HCT116 (cell line): ENCODE results near the gene ERBB3. TPM values are rescaled to one million over a fixed set of nuclear protein-coding genes. Genes with fewer than 3 reads are reported as not detected.
A peak's percentile ranks its signal among the peaks of the same experiment; 100 is the strongest.

Source experiments
- ATAC-seq: fragments of 200-7000 bp; cut with Tn5 transposase; 2 replicates; pipeline ENCODE4 v1.9.1; 2020; ENCODE audit warnings: mild to moderate bottlenecking, moderate library complexity
- BruUV-seq: library from RNA; stranded (reverse); fragments of 400-500 nt; replicated peaks from 2 replicates; lab custom pipeline; 2021; lab: Mats Ljungman, UMichigan
- CTCF ChIA-PET: fragments of 300-600 bp; sonication (Branson Sonifier 250); formaldehyde crosslinking; loops from one replicate; lab custom pipeline; 2021; ENCODE audit warnings: antibody characterized with exemption; lab: Charles Lee
- POLR2A ChIA-PET: fragments of 300-600, 350-600 bp; sonication (Branson Sonifier 250); formaldehyde crosslinking; loops from one replicate; lab custom pipeline; 2021; ENCODE audit warnings: antibody characterized with exemption; lab: Charles Lee
- RAD21 ChIA-PET, 2 experiments: fragments of 300-600 bp; sonication (Branson Sonifier 250); formaldehyde crosslinking; loops; one replicate each; lab custom pipeline; 2023; ENCODE audit warnings: low total read pairs in 2 of 2; ENCODE audit not compliant: uncharacterized antibody in 2 of 2, unreplicated experiment in 2 of 2, low non-redundant PET in 1 of 2; lab: Charles Lee
- DNase-seq: peaks from one replicate; pipeline ENCODE4 v3.0.0-alpha.2; 2010; ENCODE audit warnings: low read depth, low spot score
- H2AFZ ChIP-seq: fragments of 200-600 bp; shearing (Covaris generic), sonication (generic); 2 replicates; pipeline ENCODE4 v1.6.1; 2017; ENCODE audit warnings: low read depth, mixed run types, mixed read lengths, antibody characterized with exemption, low read length; ENCODE audit not compliant: poor library complexity, severe bottlenecking
- H3K27ac ChIP-seq: 2 replicates; pipeline ENCODE4 v1.5.1; 2012; ENCODE audit warnings: low read depth, low read length
- H3K27me3 ChIP-seq: fragments of 200-600 bp; sonication (generic); 2 replicates; pipeline ENCODE4 v1.6.1; 2016; ENCODE audit warnings: mixed run types, low read length, mixed read lengths; ENCODE audit not compliant: insufficient read depth
- H3K36me3 ChIP-seq, 2 experiments: fragments of 200-500 bp in 1 of 2; fragments of 200-600 bp in 1 of 2; sonication (Bioruptor generic) in 1 of 2; sonication (generic) in 1 of 2; 2 replicates each; pipeline versions ENCODE4 v1.5.1 to v1.6.1; 2014 to 2016; ENCODE audit warnings: low read length in 2 of 2, inconsistent platforms in 1 of 2, mixed read lengths in 1 of 2, mixed run types in 1 of 2; ENCODE audit not compliant: insufficient read depth in 2 of 2, control insufficient read depth in 1 of 2
- H3K4me1 ChIP-seq, 2 experiments: fragments of 200-600 bp in 1 of 2; sonication (generic) in 1 of 2; 2 replicates each; pipeline versions ENCODE4 v1.5.1 to v1.6.1; 2012 to 2017; ENCODE audit warnings: low read length in 2 of 2, inconsistent platforms in 1 of 2, mild to moderate bottlenecking in 1 of 2, mixed read lengths in 1 of 2, mixed run types in 1 of 2, moderate library complexity in 1 of 2; ENCODE audit not compliant: insufficient read depth in 2 of 2, control insufficient read depth in 1 of 2
- H3K4me2 ChIP-seq: fragments of 200-600 bp; sonication (generic); 2 replicates; pipeline ENCODE4 v1.6.1; 2017; ENCODE audit warnings: mixed run types, low read length, mixed read lengths
- H3K4me3 ChIP-seq, 2 experiments: fragments of 200-600 bp in 1 of 2; sonication (generic) in 1 of 2; replicated peaks in 1 of 2; 2 replicates each; pipeline ENCODE4 v1.5.1; 2011 to 2016; ENCODE audit warnings: low read length in 2 of 2, control low read depth in 1 of 2, low read depth in 1 of 2, mild to moderate bottlenecking in 1 of 2, mixed read lengths in 1 of 2, mixed run types in 1 of 2
- H3K79me2 ChIP-seq: fragments of 200-600 bp; sonication (generic); 2 replicates; pipeline ENCODE4 v1.6.1; 2017; ENCODE audit warnings: mild to moderate bottlenecking, mixed run types, low read length, moderate library complexity, mixed read lengths; ENCODE audit not compliant: insufficient read depth
- H3K9ac ChIP-seq: fragments of 200-600 bp; sonication (generic); 2 replicates; pipeline ENCODE4 v1.6.1; 2016; ENCODE audit warnings: low read length, mixed read lengths
- H3K9me2 ChIP-seq: fragments of 200-600 bp; sonication (generic), shearing (Covaris generic); 2 replicates; pipeline ENCODE4 v1.6.1; 2017; ENCODE audit warnings: mixed run types, mild to moderate bottlenecking, moderate library complexity; ENCODE audit not compliant: insufficient read depth
- H3K9me3 ChIP-seq, 2 experiments: fragments of 200-500 bp in 1 of 2; fragments of 200-600 bp in 1 of 2; sonication (Bioruptor generic) in 1 of 2; sonication (generic) in 1 of 2; 2 replicates each; pipeline ENCODE4 v1.6.1; 2014 to 2017; ENCODE audit warnings: low read length in 2 of 2, mixed read lengths in 2 of 2, inconsistent platforms in 1 of 2, low read depth in 1 of 2, mild to moderate bottlenecking in 1 of 2, mixed run types in 1 of 2, moderate library complexity in 1 of 2; ENCODE audit not compliant: control insufficient read depth in 1 of 2, insufficient read depth in 1 of 2
- H4K20me1 ChIP-seq: fragments of 200-600 bp; sonication (generic), shearing (Covaris generic); 2 replicates; pipeline ENCODE4 v1.6.1; 2017; ENCODE audit warnings: mixed run types, mild to moderate bottlenecking, moderate library complexity; ENCODE audit not compliant: insufficient read depth
- CEBPB ChIP-seq: IDR thresholded peaks from 2 replicates; pipeline ENCODE4 v1.6.1; 2012; ENCODE audit warnings: low read depth
- CTCF ChIP-seq, 3 experiments: fragments of 200-600 bp in 1 of 3; sonication (generic) in 1 of 3; IDR thresholded peaks in 2 of 3; conservative IDR thresholded peaks in 1 of 3; 2 replicates each; pipeline ENCODE4 v1.5.1; 2012 to 2017; ENCODE audit warnings: low read depth in 2 of 3, low read length in 2 of 3, antibody characterized with exemption in 1 of 3, borderline replicate concordance in 1 of 3, control low read depth in 1 of 3, mild to moderate bottlenecking in 1 of 3, mixed read lengths in 1 of 3, mixed run types in 1 of 3, moderate library complexity in 1 of 3; ENCODE audit not compliant: insufficient read depth in 1 of 3
- EGR1 ChIP-seq: IDR thresholded peaks from 2 replicates; pipeline ENCODE4 v1.6.1; 2012; ENCODE audit warnings: low read depth
- ELF1 ChIP-seq: IDR thresholded peaks from 2 replicates; pipeline ENCODE4 v1.6.1; 2012; ENCODE audit warnings: low read depth, borderline replicate concordance
- JUND ChIP-seq: IDR thresholded peaks from 2 replicates; pipeline ENCODE4 v1.6.1; 2012
- POLR2A ChIP-seq: IDR thresholded peaks from 2 replicates; pipeline ENCODE4 v1.7.0; 2011; ENCODE audit warnings: borderline replicate concordance; ENCODE audit not compliant: insufficient read depth, insufficient read length; ENCODE audit errors: extremely low read depth
- POLR2AphosphoS5 ChIP-seq: IDR thresholded peaks from 2 replicates; pipeline ENCODE4 v1.6.1; 2011; ENCODE audit warnings: mild to moderate bottlenecking, low read depth, low read length, moderate library complexity
- SIN3A ChIP-seq: IDR thresholded peaks from 2 replicates; pipeline ENCODE4 v1.6.1; 2012; ENCODE audit warnings: low read depth
- SP1 ChIP-seq: IDR thresholded peaks from 2 replicates; pipeline ENCODE4 v1.6.1; 2012; ENCODE audit warnings: low read depth
- YY1 ChIP-seq: IDR thresholded peaks from 2 replicates; pipeline ENCODE4 v1.6.1; 2011; ENCODE audit warnings: low read length, low read depth, moderate library complexity, mild to moderate bottlenecking; ENCODE audit not compliant: insufficient replicate concordance; ENCODE audit errors: extremely low read depth
- intact Hi-C: fragments of 100-400 bp; cut with micrococcal nuclease; formaldehyde crosslinking; loops from 2 replicates; pipeline ENCODE4 v1.10.0; 2022
- total RNA-seq: library from RNA; stranded (reverse); gene quantifications from one replicate; pipeline ENCODE4 v1.2.1, GENCODE V29; 2021; ENCODE audit not compliant: unreplicated experiment
- TF ChIP-seq, protein P1 (sequence below): IDR thresholded peaks from 2 replicates; pipeline ENCODE4 v1.6.1; 2012
- TF ChIP-seq, protein P2 (sequence below): IDR thresholded peaks from 2 replicates; pipeline ENCODE4 v1.6.1; 2012; ENCODE audit warnings: low read depth

ERBB3 gene
- total RNA-seq, 1 experiment from 2014 or later = 39.7 TPM

GRCh38 chr12:56071648-56072047 is 8.3 kb upstream of the ERBB3 start:
- Histone ChIP-seq H3K27ac (no peak overlapping the region), H3K4me2 (no peak overlapping the region; the same call in 1 of the 2 replicates), H3K9me2 (no peaks in the 10 kb centered on the region), H2AFZ (no peak overlapping the region), H3K4me1 (peaks cover 3 to 17% of the 10 kb centered on the region in 2 experiments; a peak in 3 of 4 replicates), H4K20me1 (no peaks in the 10 kb centered on the region), H3K27me3 (no peaks in the 10 kb centered on the region), H3K79me2 (no peaks in the 10 kb centered on the region), H3K9ac (no peak overlapping the region), H3K9me3 (no peaks in the 10 kb centered on the region), H3K36me3 (no peaks in the 10 kb centered on the region), H3K4me3 (no peak overlapping the region)
- POLR2A ChIA-PET = interaction anchor here (1.0 kb wide), 1 partner anchor 32 kb away, joined by 3 read pairs; the partner anchor contains the start of gene PA2G4
- ATAC-seq (peak; percentile 36; the same call in 1 of the 2 replicates), DNase-seq (no peak)
- RAD21 ChIA-PET = no interaction called here
- CTCF ChIA-PET = interaction anchor here (1.8 kb wide), 1 partner anchor 12 kb away, joined by 4 read pairs; no protein-coding TSS in a partner anchor
- TF ChIP-seq JUND (no peak), ELF1 (no peak)
- BruUV-seq = no TSS peak
- intact Hi-C loops = no loop called here

DNA sequence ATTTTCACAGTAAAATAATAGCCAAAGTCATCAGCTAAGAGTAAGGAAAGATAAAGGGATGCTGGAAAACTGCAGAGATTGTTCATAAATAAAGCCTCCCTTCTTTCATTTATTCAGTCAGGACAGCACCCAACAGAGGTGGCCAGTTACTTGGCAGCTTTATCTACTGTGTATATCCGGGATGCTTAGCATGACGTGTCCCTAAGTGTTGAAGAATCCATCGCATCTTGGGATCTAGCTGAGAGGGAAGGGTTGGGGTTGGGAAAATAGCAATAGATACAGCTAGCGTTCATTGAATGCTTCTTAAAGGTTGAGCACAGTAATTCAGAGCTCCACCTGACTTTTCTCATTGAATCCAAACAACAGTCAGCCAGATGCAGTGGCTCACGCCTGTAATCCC is 5.6 kb upstream of the ERBB3 start:
- ChIA-PET CTCF (no interaction called here), POLR2A (no interaction called here), RAD21 (no interaction called here)
- intact Hi-C loops = no loop called here
- Histone ChIP-seq H3K4me3 (no peak overlapping the region), H4K20me1 (no peaks in the 10 kb centered on the region), H3K4me1 (peaks cover 9 to 28% of the 10 kb centered on the region in 2 experiments), H3K36me3 (no peaks in the 10 kb centered on the region), H3K9me2 (no peaks in the 10 kb centered on the region), H3K27ac (no peak overlapping the region), H3K4me2 (no peak overlapping the region), H2AFZ (no peak overlapping the region), H3K9me3 (no peaks in the 10 kb centered on the region), H3K27me3 (no peaks in the 10 kb centered on the region), H3K9ac (no peak overlapping the region), H3K79me2 (no peaks in the 10 kb centered on the region)
- BruUV-seq = no TSS peak
- DNase-seq = no peak
- no peak for ATAC-seq
- TF ChIP-seq EGR1 (no peak), YY1 (no peak), ELF1 (no peak), POLR2AphosphoS5 (no peak), POLR2A (no peak), SP1 (no peak), JUND (no peak), CEBPB (no peak), CTCF (IDR thresholded peaks at IDR 0.05 in 2 of 3, conservative IDR thresholded peaks at IDR 0.05 in 1 of 3; ENCODE audit: borderline replicate concordance in 1 of 3, insufficient read depth in 1 of 3, low read depth in 2 of 3, low read length in 2 of 3) (no peak), SIN3A (no peak)
- TF ChIP-seq, protein P1, sequence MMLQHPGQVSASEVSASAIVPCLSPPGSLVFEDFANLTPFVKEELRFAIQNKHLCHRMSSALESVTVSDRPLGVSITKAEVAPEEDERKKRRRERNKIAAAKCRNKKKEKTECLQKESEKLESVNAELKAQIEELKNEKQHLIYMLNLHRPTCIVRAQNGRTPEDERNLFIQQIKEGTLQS = no peak
- TF ChIP-seq, protein P2, sequence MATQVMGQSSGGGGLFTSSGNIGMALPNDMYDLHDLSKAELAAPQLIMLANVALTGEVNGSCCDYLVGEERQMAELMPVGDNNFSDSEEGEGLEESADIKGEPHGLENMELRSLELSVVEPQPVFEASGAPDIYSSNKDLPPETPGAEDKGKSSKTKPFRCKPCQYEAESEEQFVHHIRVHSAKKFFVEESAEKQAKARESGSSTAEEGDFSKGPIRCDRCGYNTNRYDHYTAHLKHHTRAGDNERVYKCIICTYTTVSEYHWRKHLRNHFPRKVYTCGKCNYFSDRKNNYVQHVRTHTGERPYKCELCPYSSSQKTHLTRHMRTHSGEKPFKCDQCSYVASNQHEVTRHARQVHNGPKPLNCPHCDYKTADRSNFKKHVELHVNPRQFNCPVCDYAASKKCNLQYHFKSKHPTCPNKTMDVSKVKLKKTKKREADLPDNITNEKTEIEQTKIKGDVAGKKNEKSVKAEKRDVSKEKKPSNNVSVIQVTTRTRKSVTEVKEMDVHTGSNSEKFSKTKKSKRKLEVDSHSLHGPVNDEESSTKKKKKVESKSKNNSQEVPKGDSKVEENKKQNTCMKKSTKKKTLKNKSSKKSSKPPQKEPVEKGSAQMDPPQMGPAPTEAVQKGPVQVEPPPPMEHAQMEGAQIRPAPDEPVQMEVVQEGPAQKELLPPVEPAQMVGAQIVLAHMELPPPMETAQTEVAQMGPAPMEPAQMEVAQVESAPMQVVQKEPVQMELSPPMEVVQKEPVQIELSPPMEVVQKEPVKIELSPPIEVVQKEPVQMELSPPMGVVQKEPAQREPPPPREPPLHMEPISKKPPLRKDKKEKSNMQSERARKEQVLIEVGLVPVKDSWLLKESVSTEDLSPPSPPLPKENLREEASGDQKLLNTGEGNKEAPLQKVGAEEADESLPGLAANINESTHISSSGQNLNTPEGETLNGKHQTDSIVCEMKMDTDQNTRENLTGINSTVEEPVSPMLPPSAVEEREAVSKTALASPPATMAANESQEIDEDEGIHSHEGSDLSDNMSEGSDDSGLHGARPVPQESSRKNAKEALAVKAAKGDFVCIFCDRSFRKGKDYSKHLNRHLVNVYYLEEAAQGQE = no peak
